Measurements from ENCODE around the gene LRRC32. TPM values are rescaled to one million over a fixed set of nuclear protein-coding genes. Genes with fewer than 3 reads are reported as not detected.
A peak's percentile ranks its signal among the peaks of the same experiment; 100 is the strongest.

LRRC32 gene
- total and polyA plus RNA-seq, 2 donors = 2.9 to 29.3 TPM

- H3K36me3 ChIP-seq (ENCODE audit: control insufficient read depth in 2 of 2, insufficient read depth in 2 of 2, low read length in 1 of 2) = no peaks in the 10 kb centered on the region
- no peak overlapping the region for H3K27ac ChIP-seq (ENCODE audit: low read depth in 1 of 2, low read length in 1 of 2)
- 85% methylated on average over 5 of the region's 5 CpGs for WGBS
- DNase-seq (ENCODE audit: low read depth in 6 of 9, low spot score in 9 of 9) = no peak
- H3K4me1 ChIP-seq (ENCODE audit: control insufficient read depth in 2 of 2, insufficient read depth in 2 of 2, low read length in 2 of 2) = peaks cover 3 to 23% of the 10 kb centered on the region in 2 donors
- H3K27me3 ChIP-seq (ENCODE audit: control insufficient read depth in 2 of 2, insufficient read depth in 1 of 2, low read length in 1 of 2) = peaks cover 5 to 7% of the 10 kb centered on the region in 2 donors
- no peak overlapping the region for H3K4me3 ChIP-seq (ENCODE audit: low read length in 2 of 2)
- peaks cover 0 to 3% of the 10 kb centered on the region in 2 donors for H3K9me3 ChIP-seq (ENCODE audit: control insufficient read depth in 2 of 2, insufficient read depth in 1 of 2, low read length in 1 of 2)
Measured at GRCh38 chr11:76684516-76684915, 14.0 kb upstream of the LRRC32 start.

GRCh38 chr11:76683161-76684095 is 12.9 kb upstream of the LRRC32 start:
- no peak for DNase-seq (ENCODE audit: low read depth in 6 of 9, low spot score in 9 of 9)
- H3K27me3 ChIP-seq (ENCODE audit: control insufficient read depth in 2 of 2, insufficient read depth in 1 of 2, low read length in 1 of 2) = peaks cover 5 to 7% of the 10 kb centered on the region in 2 donors
- H3K36me3 ChIP-seq (ENCODE audit: control insufficient read depth in 2 of 2, insufficient read depth in 2 of 2, low read length in 1 of 2) = no peaks in the 10 kb centered on the region
- H3K4me3 ChIP-seq (ENCODE audit: low read length in 2 of 2) = no peak overlapping the region
- H3K27ac ChIP-seq (ENCODE audit: low read depth in 1 of 2, low read length in 1 of 2) = no peak overlapping the region
- peaks cover 3 to 23% of the 10 kb centered on the region in 2 donors for H3K4me1 ChIP-seq (ENCODE audit: control insufficient read depth in 2 of 2, insufficient read depth in 2 of 2, low read length in 2 of 2)
- peaks cover 0 to 3% of the 10 kb centered on the region in 2 donors for H3K9me3 ChIP-seq (ENCODE audit: control insufficient read depth in 2 of 2, insufficient read depth in 1 of 2, low read length in 1 of 2)
- 99% methylated on average over 7 of the region's 7 CpGs for WGBS

GRCh38 chr11:76682684-76683083 is 12.1 kb upstream of the LRRC32 start:
- Histone ChIP-seq H3K36me3 (ENCODE audit: control insufficient read depth in 2 of 2, insufficient read depth in 2 of 2, low read length in 1 of 2) (no peaks in the 10 kb centered on the region), H3K27ac (ENCODE audit: low read depth in 1 of 2, low read length in 1 of 2) (no peak overlapping the region), H3K27me3 (ENCODE audit: control insufficient read depth in 2 of 2, insufficient read depth in 1 of 2, low read length in 1 of 2) (peaks cover 5 to 7% of the 10 kb centered on the region in 2 donors), H3K9me3 (ENCODE audit: control insufficient read depth in 2 of 2, insufficient read depth in 1 of 2, low read length in 1 of 2) (peaks cover 0 to 3% of the 10 kb centered on the region in 2 donors), H3K4me3 (ENCODE audit: low read length in 2 of 2) (no peak overlapping the region), H3K4me1 (ENCODE audit: control insufficient read depth in 2 of 2, insufficient read depth in 2 of 2, low read length in 2 of 2) (peaks cover 3 to 23% of the 10 kb centered on the region in 2 donors)
- WGBS = 99% methylated on average over 2 of the region's 2 CpGs
- DNase-seq (ENCODE audit: low read depth in 6 of 9, low spot score in 9 of 9) = no peak

GRCh38 chr11:76682106-76682505 is 11.6 kb upstream of the LRRC32 start:
- H3K9me3 ChIP-seq (ENCODE audit: control insufficient read depth in 2 of 2, insufficient read depth in 1 of 2, low read length in 1 of 2) = peaks cover 0 to 3% of the 10 kb centered on the region in 2 donors
- WGBS = 93% methylated on average over 2 of the region's 2 CpGs
- no peak overlapping the region for H3K4me3 ChIP-seq (ENCODE audit: low read length in 2 of 2)
- peaks cover 5 to 7% of the 10 kb centered on the region in 2 donors for H3K27me3 ChIP-seq (ENCODE audit: control insufficient read depth in 2 of 2, insufficient read depth in 1 of 2, low read length in 1 of 2)
- H3K36me3 ChIP-seq (ENCODE audit: control insufficient read depth in 2 of 2, insufficient read depth in 2 of 2, low read length in 1 of 2) = no peaks in the 10 kb centered on the region
- no peak overlapping the region for H3K27ac ChIP-seq (ENCODE audit: low read depth in 1 of 2, low read length in 1 of 2)
- DNase-seq (ENCODE audit: low read depth in 6 of 9, low spot score in 9 of 9) = no peak
- H3K4me1 ChIP-seq (ENCODE audit: control insufficient read depth in 2 of 2, insufficient read depth in 2 of 2, low read length in 2 of 2) = peaks cover 3 to 27% of the 10 kb centered on the region in 2 donors

- peaks cover 0 to 3% of the 10 kb centered on the region in 2 donors for H3K9me3 ChIP-seq (ENCODE audit: control insufficient read depth in 2 of 2, insufficient read depth in 1 of 2, low read length in 1 of 2)
- H3K4me3 ChIP-seq (ENCODE audit: low read length in 2 of 2) = no peak overlapping the region
- no peak overlapping the region for H3K27ac ChIP-seq (ENCODE audit: low read depth in 1 of 2, low read length in 1 of 2)
- whole genome bisulfite sequencing = 37% methylated on average over 22 of the region's 22 CpGs
- DNase-seq (ENCODE audit: low read depth in 6 of 9, low spot score in 9 of 9) = peak in 6 of 9 donors; percentile 37 to 79 (median 54)
- H3K27me3 ChIP-seq (ENCODE audit: control insufficient read depth in 2 of 2, insufficient read depth in 1 of 2, low read length in 1 of 2) = peaks cover 5 to 7% of the 10 kb centered on the region in 2 donors
- peaks cover 0 to 25% of the 10 kb centered on the region in 2 donors for H3K4me1 ChIP-seq (ENCODE audit: control insufficient read depth in 2 of 2, insufficient read depth in 2 of 2, low read length in 2 of 2)
- H3K36me3 ChIP-seq (ENCODE audit: control insufficient read depth in 2 of 2, insufficient read depth in 2 of 2, low read length in 1 of 2) = no peaks in the 10 kb centered on the region
Measured at GRCh38 chr11:76680518-76681425, 10.2 kb upstream of the LRRC32 start.

DNA sequence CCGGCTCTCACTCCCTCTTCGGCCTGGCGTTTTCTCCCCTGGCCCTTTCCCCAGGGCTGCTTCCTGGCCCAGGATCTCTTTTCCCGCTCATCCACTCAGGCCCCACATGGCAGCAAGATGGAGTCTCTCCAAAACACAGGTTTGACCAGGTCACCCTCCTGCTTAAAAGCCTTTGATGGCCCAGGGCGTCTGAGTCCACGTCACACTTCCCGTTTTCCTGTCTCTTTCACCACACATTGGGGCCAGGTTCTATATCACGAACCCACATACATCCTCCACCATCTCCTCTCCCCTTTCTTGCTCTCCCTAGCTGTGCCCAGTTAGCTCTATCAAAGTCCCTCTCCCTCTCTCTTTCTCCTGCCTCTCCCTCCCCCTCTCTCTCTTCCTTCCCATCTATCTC is 7.8 kb upstream of the LRRC32 start:
- 44% methylated on average over 8 of the region's 8 CpGs for WGBS
- H3K4me3 ChIP-seq (ENCODE audit: low read length in 2 of 2) = no peak overlapping the region
- peaks cover 0 to 38% of the 10 kb centered on the region in 2 donors for H3K4me1 ChIP-seq (ENCODE audit: control insufficient read depth in 2 of 2, insufficient read depth in 2 of 2, low read length in 2 of 2)

GRCh38 chr11:76677458-76677765 is 6.9 kb upstream of the LRRC32 start:
- no peaks in the 10 kb centered on the region for H3K9me3 ChIP-seq (ENCODE audit: control insufficient read depth in 2 of 2, insufficient read depth in 1 of 2, low read length in 1 of 2)
- peaks cover under 1 to 47% of the 10 kb centered on the region in 2 donors for H3K4me1 ChIP-seq (ENCODE audit: control insufficient read depth in 2 of 2, insufficient read depth in 2 of 2, low read length in 2 of 2)
- H3K27ac ChIP-seq (ENCODE audit: low read depth in 1 of 2, low read length in 1 of 2) = no peak overlapping the region
- H3K27me3 ChIP-seq (ENCODE audit: control insufficient read depth in 2 of 2, insufficient read depth in 1 of 2, low read length in 1 of 2) = peaks cover 5 to 9% of the 10 kb centered on the region in 2 donors
- no peak overlapping the region for H3K4me3 ChIP-seq (ENCODE audit: low read length in 2 of 2)
- no peaks in the 10 kb centered on the region for H3K36me3 ChIP-seq (ENCODE audit: control insufficient read depth in 2 of 2, insufficient read depth in 2 of 2, low read length in 1 of 2)
- DNase-seq (ENCODE audit: low read depth in 6 of 9, low spot score in 9 of 9) = no peak

More for the DNA sequence above, 7.8 kb upstream of the LRRC32 start:
- H3K27ac ChIP-seq (ENCODE audit: low read depth in 1 of 2, low read length in 1 of 2) = no peak overlapping the region
- no peaks in the 10 kb centered on the region for H3K9me3 ChIP-seq (ENCODE audit: control insufficient read depth in 2 of 2, insufficient read depth in 1 of 2, low read length in 1 of 2)
- peaks cover 5 to 7% of the 10 kb centered on the region in 2 donors for H3K27me3 ChIP-seq (ENCODE audit: control insufficient read depth in 2 of 2, insufficient read depth in 1 of 2, low read length in 1 of 2)
- no peak for DNase-seq (ENCODE audit: low read depth in 6 of 9, low spot score in 9 of 9)
- H3K36me3 ChIP-seq (ENCODE audit: control insufficient read depth in 2 of 2, insufficient read depth in 2 of 2, low read length in 1 of 2) = no peaks in the 10 kb centered on the region

DNA sequence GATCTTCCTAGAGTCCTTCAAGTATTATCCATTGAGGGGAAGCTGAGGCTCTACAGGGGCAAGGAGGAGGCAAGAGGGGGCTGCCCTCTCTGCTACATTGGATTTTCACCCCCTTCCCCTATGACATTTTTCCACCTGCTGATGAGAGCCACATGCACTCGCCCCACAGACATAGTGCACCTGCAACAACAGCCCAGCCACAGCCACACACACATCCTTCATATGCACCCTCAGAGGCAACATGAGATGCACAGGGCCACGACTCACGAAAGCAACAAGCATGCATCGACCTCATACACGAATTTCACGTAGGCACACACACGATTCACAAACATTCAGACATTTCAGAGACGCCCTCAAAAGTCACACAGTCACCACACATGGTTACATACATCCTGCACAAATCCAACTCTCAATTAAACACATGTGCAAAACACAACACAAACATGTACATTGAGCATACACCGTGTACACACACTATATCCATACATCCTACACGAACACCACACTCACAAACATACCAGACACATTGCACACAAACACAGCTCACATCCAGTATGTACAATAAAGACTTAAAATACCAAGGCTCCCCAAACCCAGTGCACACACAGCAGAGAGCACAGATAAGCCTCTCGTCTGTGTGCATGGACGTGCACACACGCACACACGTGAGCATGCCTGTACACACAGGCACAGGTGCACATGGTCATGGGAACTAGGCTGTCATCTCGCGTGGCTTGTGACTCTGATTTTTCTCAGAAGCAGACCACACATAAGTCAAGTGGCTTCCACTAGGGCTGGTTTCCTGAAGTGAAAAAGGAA is 6.3 kb upstream of the LRRC32 start:
- peak in 1 of 9 donors; percentile 61 for DNase-seq (ENCODE audit: low read depth in 6 of 9, low spot score in 9 of 9)
- Histone ChIP-seq H3K4me3 (ENCODE audit: low read length in 2 of 2) (no peak overlapping the region), H3K27me3 (ENCODE audit: control insufficient read depth in 2 of 2, insufficient read depth in 1 of 2, low read length in 1 of 2) (peaks cover 5 to 14% of the 10 kb centered on the region in 2 donors), H3K4me1 (ENCODE audit: control insufficient read depth in 2 of 2, insufficient read depth in 2 of 2, low read length in 2 of 2) (peaks cover 5 to 53% of the 10 kb centered on the region in 2 donors), H3K36me3 (ENCODE audit: control insufficient read depth in 2 of 2, insufficient read depth in 2 of 2, low read length in 1 of 2) (no peaks in the 10 kb centered on the region), H3K27ac (ENCODE audit: low read depth in 1 of 2, low read length in 1 of 2) (no peak overlapping the region), H3K9me3 (ENCODE audit: control insufficient read depth in 2 of 2, insufficient read depth in 1 of 2, low read length in 1 of 2) (no peaks in the 10 kb centered on the region)
- WGBS = 73% methylated on average over 16 of the region's 16 CpGs

All from thymus (tissue), 11 donors.